HEK293T (cell line): Measurements from ENCODE around the gene DNER.

ENCODE experiments used
- CTCF ChIA-PET: fragments of 350-600 bp; formaldehyde crosslinking; extraction: SDS; loops from one replicate; lab custom pipeline; 2021; ENCODE audit warnings: antibody characterized with exemption, inconsistent platforms; lab: Yijun Ruan, JAX
- POLR2A ChIA-PET: fragments of 350-600 bp; formaldehyde crosslinking; extraction: SDS; loops from one replicate; lab custom pipeline; 2020; ENCODE audit warnings: antibody characterized with exemption, inconsistent platforms; lab: Yijun Ruan, JAX
- DNase-seq: peaks from one replicate; pipeline ENCODE4 v3.0.0; 2012; ENCODE audit warnings: mixed read lengths; ENCODE audit errors: extremely low spot score
- ARNT ChIP-seq: fragments of 450-650 bp; IDR thresholded peaks from 2 replicates; pipeline ENCODE4 v1.6.1; 2017; ENCODE audit warnings: mild to moderate bottlenecking
- BHLHE40 ChIP-seq: fragments of 450-650 bp; IDR thresholded peaks from 2 replicates; pipeline ENCODE4 v1.6.1; 2016; ENCODE audit warnings: mild to moderate bottlenecking, moderate library complexity, borderline replicate concordance
- CTBP1 ChIP-seq: fragments of 450-650 bp; IDR thresholded peaks from 2 replicates; pipeline ENCODE4 v1.6.1; 2016; ENCODE audit warnings: borderline replicate concordance
- ELF4 ChIP-seq: fragments of 450-650 bp; IDR thresholded peaks from 2 replicates; pipeline ENCODE4 v1.6.1; 2017; ENCODE audit warnings: antibody characterized with exemption
- FOXA1 ChIP-seq: fragments of 450-650 bp; IDR thresholded peaks from 2 replicates; pipeline ENCODE4 v1.6.1; 2016; ENCODE audit warnings: mild to moderate bottlenecking
- FOXK2 ChIP-seq: fragments of 450-650 bp; IDR thresholded peaks from 2 replicates; pipeline ENCODE4 v1.6.1; 2016; ENCODE audit warnings: mild to moderate bottlenecking
- FOXM1 ChIP-seq: fragments of 450-650 bp; IDR thresholded peaks from 2 replicates; pipeline ENCODE4 v1.6.1; 2017; ENCODE audit warnings: mild to moderate bottlenecking, borderline replicate concordance
- HDGF ChIP-seq: fragments of 450-650 bp; IDR thresholded peaks from 2 replicates; pipeline ENCODE4 v1.6.1; 2017; ENCODE audit warnings: antibody characterized with exemption, borderline replicate concordance
- L3MBTL2 ChIP-seq: fragments of 450-650 bp; conservative IDR thresholded peaks from 2 replicates; pipeline ENCODE4 v1.6.1; 2016; ENCODE audit warnings: mild to moderate bottlenecking
- LEF1 ChIP-seq: fragments of 450-650 bp; IDR thresholded peaks from 2 replicates; pipeline ENCODE4 v1.6.1; 2017; ENCODE audit warnings: mild to moderate bottlenecking, borderline replicate concordance
- NFRKB ChIP-seq: fragments of 450-650 bp; IDR thresholded peaks from 2 replicates; pipeline ENCODE4 v1.6.1; 2016; ENCODE audit warnings: mild to moderate bottlenecking, moderate library complexity
- PKNOX1 ChIP-seq: fragments of 450-650 bp; IDR thresholded peaks from 2 replicates; pipeline ENCODE4 v1.6.1; 2016
- SP1 ChIP-seq: fragments of 450-650 bp; IDR thresholded peaks from 2 replicates; pipeline ENCODE4 v1.6.1; 2017
- SUZ12 ChIP-seq: fragments of 450-650 bp; IDR thresholded peaks from 2 replicates; pipeline ENCODE4 v1.6.1; 2016; ENCODE audit warnings: mild to moderate bottlenecking
- TARDBP ChIP-seq: fragments of 450-650 bp; IDR thresholded peaks from 2 replicates; pipeline ENCODE4 v1.6.1; 2016
- ZNF384 ChIP-seq: fragments of 450-650 bp; IDR thresholded peaks from 2 replicates; pipeline ENCODE4 v1.6.1; 2016

Gene DNER

GRCh38 chr2:229635371-229635680, 79.0 kb downstream of the DNER start:
- no peak for DNase-seq
- no peak for TF ChIP-seq LEF1
- TF ChIP-seq ELF4, result no peak
- TF ChIP-seq FOXA1, result no peak
- TF ChIP-seq NFRKB, result no peak
- no peak for TF ChIP-seq CTBP1
- TF ChIP-seq L3MBTL2, result no peak
- no peak for TF ChIP-seq FOXK2
- TF ChIP-seq BHLHE40, result no peak
- no peak for TF ChIP-seq PKNOX1
- TF ChIP-seq HDGF, result no peak
- no peak for TF ChIP-seq TARDBP
- TF ChIP-seq SP1, result no peak
- TF ChIP-seq SUZ12, result no peak
- no peak for TF ChIP-seq ARNT
- CTCF ChIA-PET, result no interaction called here
- POLR2A ChIA-PET, result no interaction called here

GRCh38 chr2:229634601-229635370, 79.6 kb downstream of the DNER start:
- no peak for TF ChIP-seq CTBP1
- TF ChIP-seq PKNOX1, result no peak
- no peak for TF ChIP-seq ELF4
- no peak for TF ChIP-seq FOXA1
- no peak for TF ChIP-seq L3MBTL2
- TF ChIP-seq ARNT, result no peak
- no peak for TF ChIP-seq SUZ12
- no peak for TF ChIP-seq NFRKB
- TF ChIP-seq ZNF384, result no peak
- no peak for TF ChIP-seq SP1
- TF ChIP-seq FOXK2, result no peak
- no peak for TF ChIP-seq TARDBP
- TF ChIP-seq FOXM1, result no peak
- no peak for TF ChIP-seq LEF1
- TF ChIP-seq HDGF, result no peak
- ChIA-PET POLR2A (no interaction called here), CTCF (no interaction called here)
- DNase-seq, result no peak

GRCh38 chr2:229633556-229633955, 80.8 kb downstream of the DNER start:
- no peak for TF ChIP-seq L3MBTL2
- TF ChIP-seq ZNF384, result no peak
- TF ChIP-seq TARDBP, result no peak
- no peak for TF ChIP-seq HDGF
- no peak for TF ChIP-seq BHLHE40
- TF ChIP-seq SP1, result no peak
- no peak for DNase-seq
- POLR2A ChIA-PET, result no interaction called here
- CTCF ChIA-PET, result no interaction called here

GRCh38 chr2:229629039-229629438, 85.3 kb downstream of the DNER start:
- CTCF ChIA-PET, result no interaction called here
- POLR2A ChIA-PET, result no interaction called here
- DNase-seq, result no peak
- no peak for TF ChIP-seq FOXA1
- no peak for TF ChIP-seq CTBP1
- no peak for TF ChIP-seq TARDBP
- TF ChIP-seq PKNOX1, result no peak
- no peak for TF ChIP-seq SUZ12
- TF ChIP-seq L3MBTL2, result no peak
- TF ChIP-seq FOXM1, result no peak
- TF ChIP-seq ARNT, result no peak
- TF ChIP-seq HDGF, result no peak
- TF ChIP-seq SP1, result no peak
- no peak for TF ChIP-seq ZNF384
- TF ChIP-seq ELF4, result no peak
- no peak for TF ChIP-seq FOXK2
- no peak for TF ChIP-seq BHLHE40
- no peak for TF ChIP-seq LEF1

GRCh38 chr2:229627728-229628127, 86.6 kb downstream of the DNER start:
- TF ChIP-seq HDGF (no peak), PKNOX1 (peak; percentile 48; the same call in 1 of the 2 replicates)
- ChIA-PET POLR2A (no interaction called here), CTCF (interaction anchor here (0.5 kb wide), 1 partner anchor 1641 kb away, joined by 3 read pairs; no protein-coding TSS in a partner anchor)
- no peak for DNase-seq
